Upper lobe of right lung (tissue), 1 donor: ENCODE measurements around the gene BCDIN3D. TPM values are rescaled to one million over a fixed set of nuclear protein-coding genes. Genes with fewer than 3 reads are reported as not detected.

ENCODE experiments used
- ATAC-seq: fragments of 200-7000 bp; cut with Tn5 transposase; one replicate; pipeline ENCODE4 v1.9.1; 2020; ENCODE audit warnings: mild to moderate bottlenecking, moderate library complexity
- DNase-seq: peaks from one replicate; pipeline ENCODE4 v3.0.0-alpha.2; 2020
- H3K27ac ChIP-seq: fragments of 200-600 bp; one replicate; pipeline ENCODE4 v1.8.0; 2022
- H3K27me3 ChIP-seq: fragments of 200-600 bp; one replicate; pipeline ENCODE4 v1.8.0; 2022; ENCODE audit warnings: mild to moderate bottlenecking
- H3K36me3 ChIP-seq: fragments of 200-600 bp; one replicate; pipeline ENCODE4 v1.8.0; 2022
- H3K4me1 ChIP-seq: fragments of 200-600 bp; one replicate; pipeline ENCODE4 v1.8.0; 2022
- H3K4me3 ChIP-seq: fragments of 200-600 bp; one replicate; pipeline ENCODE4 v1.8.0; 2022; ENCODE audit warnings: mild to moderate bottlenecking
- H3K9me3 ChIP-seq: fragments of 200-600 bp; one replicate; pipeline ENCODE4 v1.8.0; 2022
- intact Hi-C: fragments of 100-400 bp; cut with DNase I; formaldehyde crosslinking; loops from one replicate; pipeline ENCODE4 v1.11.0; 2022
- long read RNA-seq: library from polyadenylated mRNA; unstranded; transcript quantifications from one replicate; pipeline ENCODE4 v2.0.0, GENCODE V29; 2021
- total RNA-seq: library from RNA; stranded (reverse); fragmentation: NEBNext Ultra II Directional; extraction: Animal tissue kit (Norgen Biotek cat#: 25700); gene quantifications from one replicate; pipeline ENCODE4 v1.2.1, GENCODE V29; 2021
- TF ChIP-seq, protein P1 (sequence below): fragments of 200-600 bp; IDR thresholded peaks from one replicate; pipeline ENCODE4 v1.8.0; 2022; ENCODE audit warnings: antibody characterized with exemption
- donor health status: DM: no; HTN: yes; CAD: no; lungs with severe emphysema.

BCDIN3D gene, protein sequence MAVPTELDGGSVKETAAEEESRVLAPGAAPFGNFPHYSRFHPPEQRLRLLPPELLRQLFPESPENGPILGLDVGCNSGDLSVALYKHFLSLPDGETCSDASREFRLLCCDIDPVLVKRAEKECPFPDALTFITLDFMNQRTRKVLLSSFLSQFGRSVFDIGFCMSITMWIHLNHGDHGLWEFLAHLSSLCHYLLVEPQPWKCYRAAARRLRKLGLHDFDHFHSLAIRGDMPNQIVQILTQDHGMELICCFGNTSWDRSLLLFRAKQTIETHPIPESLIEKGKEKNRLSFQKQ
- 4.9 TPM for total RNA-seq
- long read RNA-seq, transcript BCDIN3D-201 (2 exons, 3,253 nt), result major isoform, 5 of 5 reads
- long read RNA-seq, partial matches to known transcripts, result 0 of 5 reads
- long read RNA-seq, other reads (novel, unspliced or antisense), result 0 of 5 reads

DNA sequence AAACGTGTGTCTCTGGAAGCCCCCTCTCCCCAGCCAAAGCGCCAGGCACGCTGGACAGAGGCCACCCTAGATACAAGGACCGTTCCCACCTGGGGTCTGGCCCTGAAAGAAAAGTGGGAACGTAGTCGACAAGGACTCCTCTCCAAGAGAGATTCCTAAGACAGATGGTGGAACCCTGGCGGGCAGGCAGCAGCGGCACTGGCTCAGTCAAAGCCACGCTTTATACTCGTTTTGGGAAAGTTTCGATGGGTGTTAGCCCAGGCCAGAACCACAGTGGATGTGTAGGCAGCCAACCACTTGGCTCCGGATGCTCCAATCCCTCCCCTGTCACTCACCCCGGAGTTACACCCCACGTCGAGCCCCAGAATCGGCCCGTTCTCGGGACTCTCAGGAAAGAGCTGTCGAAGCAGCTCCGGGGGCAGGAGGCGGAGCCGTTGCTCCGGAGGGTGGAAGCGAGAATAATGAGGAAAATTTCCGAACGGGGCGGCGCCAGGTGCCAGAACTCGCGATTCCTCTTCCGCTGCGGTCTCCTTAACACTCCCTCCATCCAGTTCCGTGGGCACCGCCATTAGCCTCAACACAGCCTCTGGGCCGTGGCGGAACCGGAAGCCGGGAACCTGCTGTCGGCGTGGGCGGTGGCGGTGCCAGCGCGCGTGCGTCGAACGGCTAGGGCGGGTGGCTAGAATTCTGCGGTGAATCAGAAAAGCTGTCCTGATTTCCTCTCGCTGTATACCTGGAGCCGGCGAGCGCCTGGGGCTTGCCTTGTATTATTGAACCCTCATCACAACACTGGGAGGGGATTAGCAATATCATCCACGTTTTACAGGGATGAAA lies at the start of gene BCDIN3D:
BCDIN3D (minus strand) TSS at position 588 of the 834 bp plus-strand sequence; CDS start at position 569, 19 bp downstream.
- DNase-seq, result peak; percentile 97

DNA sequence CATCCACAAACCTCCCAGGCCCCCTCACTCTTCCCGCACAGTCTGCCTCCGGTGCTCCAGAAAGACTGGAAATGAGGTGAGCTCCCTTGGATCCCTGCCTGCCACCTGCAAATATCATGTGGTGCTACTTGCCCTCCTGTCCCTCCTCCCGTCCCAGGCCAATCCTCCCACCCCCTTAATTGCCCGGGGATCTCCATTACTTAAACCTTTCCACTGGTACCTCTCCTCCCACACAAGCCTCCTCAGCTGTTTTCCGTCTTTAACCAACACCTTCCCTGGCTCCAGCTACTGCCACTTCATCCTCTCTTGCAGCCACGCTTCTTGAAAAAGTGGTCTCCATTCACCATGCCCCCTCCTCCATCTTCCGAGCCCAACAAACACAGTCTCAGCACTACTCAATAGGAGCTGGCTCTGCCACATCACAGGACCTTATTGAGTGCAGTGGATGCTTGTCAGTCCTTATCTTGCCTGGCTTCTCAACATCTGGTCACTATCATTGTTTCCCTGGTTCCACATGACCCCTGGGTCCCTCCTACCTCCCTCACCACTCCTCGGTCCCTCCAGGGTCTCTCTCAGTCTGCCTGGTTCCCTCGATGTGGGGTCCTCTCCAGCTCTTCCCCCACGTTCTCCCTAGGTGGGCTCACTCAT lies 49.3 kb upstream of the BCDIN3D start:
- no peaks in the 10 kb centered on the region for H3K36me3 ChIP-seq
- no peak for ATAC-seq
- H3K9me3 ChIP-seq, result no peaks in the 10 kb centered on the region
- no peaks in the 10 kb centered on the region for H3K4me1 ChIP-seq
- H3K4me3 ChIP-seq, result no peak overlapping the region
- no peaks in the 10 kb centered on the region for H3K27me3 ChIP-seq
- intact Hi-C loops, result no loop called here
- TF ChIP-seq, protein P1, sequence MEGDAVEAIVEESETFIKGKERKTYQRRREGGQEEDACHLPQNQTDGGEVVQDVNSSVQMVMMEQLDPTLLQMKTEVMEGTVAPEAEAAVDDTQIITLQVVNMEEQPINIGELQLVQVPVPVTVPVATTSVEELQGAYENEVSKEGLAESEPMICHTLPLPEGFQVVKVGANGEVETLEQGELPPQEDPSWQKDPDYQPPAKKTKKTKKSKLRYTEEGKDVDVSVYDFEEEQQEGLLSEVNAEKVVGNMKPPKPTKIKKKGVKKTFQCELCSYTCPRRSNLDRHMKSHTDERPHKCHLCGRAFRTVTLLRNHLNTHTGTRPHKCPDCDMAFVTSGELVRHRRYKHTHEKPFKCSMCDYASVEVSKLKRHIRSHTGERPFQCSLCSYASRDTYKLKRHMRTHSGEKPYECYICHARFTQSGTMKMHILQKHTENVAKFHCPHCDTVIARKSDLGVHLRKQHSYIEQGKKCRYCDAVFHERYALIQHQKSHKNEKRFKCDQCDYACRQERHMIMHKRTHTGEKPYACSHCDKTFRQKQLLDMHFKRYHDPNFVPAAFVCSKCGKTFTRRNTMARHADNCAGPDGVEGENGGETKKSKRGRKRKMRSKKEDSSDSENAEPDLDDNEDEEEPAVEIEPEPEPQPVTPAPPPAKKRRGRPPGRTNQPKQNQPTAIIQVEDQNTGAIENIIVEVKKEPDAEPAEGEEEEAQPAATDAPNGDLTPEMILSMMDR, result no peak
- no peak overlapping the region for H3K27ac ChIP-seq
- no peak for DNase-seq

More for the DNA sequence above, at the start of gene BCDIN3D:
- Histone ChIP-seq H3K27ac (peak within 1 kb of the TSS; percentile 91), H3K27me3 (no peaks in the 10 kb centered on the region), H3K4me3 (peak within 1 kb of the TSS; percentile 75), H3K9me3 (no peaks in the 10 kb centered on the region), H3K4me1 (peaks cover 17% of the 10 kb centered on the region), H3K36me3 (no peaks in the 10 kb centered on the region)
- peak; percentile 98 for ATAC-seq
- intact Hi-C loops, result loop anchor here (5.0 kb wide), 1 partner anchor 65 kb away; no protein-coding TSS in a partner anchor
- TF ChIP-seq, protein P1, result no peak

DNA sequence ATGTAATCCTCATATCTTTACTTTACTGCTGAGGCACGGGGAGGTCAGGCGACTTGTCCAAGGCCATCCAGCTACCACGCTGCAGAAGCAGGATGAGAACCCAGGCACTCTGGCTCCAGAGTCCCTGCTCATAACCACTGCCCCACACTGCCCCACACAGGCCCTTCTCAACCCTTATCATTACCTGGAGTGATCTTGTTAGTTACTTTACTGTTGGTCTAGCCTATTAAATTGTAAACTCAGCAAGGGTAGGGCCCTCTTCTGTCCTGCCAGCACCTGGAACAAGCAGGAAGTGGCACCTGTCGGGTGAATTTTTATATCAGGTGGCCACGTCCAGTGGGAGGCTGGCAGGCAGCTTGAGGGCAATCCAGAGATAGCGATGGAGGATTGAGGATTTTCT lies 48.6 kb upstream of the BCDIN3D start:
- Histone ChIP-seq H3K4me1 (no peaks in the 10 kb centered on the region), H3K9me3 (no peaks in the 10 kb centered on the region), H3K36me3 (no peaks in the 10 kb centered on the region), H3K27ac (no peak overlapping the region), H3K27me3 (no peaks in the 10 kb centered on the region), H3K4me3 (no peak overlapping the region)
- intact Hi-C loops, result no loop called here
- TF ChIP-seq, protein P1, result no peak
- peak; percentile 9 for ATAC-seq
- DNase-seq, result no peak

DNA sequence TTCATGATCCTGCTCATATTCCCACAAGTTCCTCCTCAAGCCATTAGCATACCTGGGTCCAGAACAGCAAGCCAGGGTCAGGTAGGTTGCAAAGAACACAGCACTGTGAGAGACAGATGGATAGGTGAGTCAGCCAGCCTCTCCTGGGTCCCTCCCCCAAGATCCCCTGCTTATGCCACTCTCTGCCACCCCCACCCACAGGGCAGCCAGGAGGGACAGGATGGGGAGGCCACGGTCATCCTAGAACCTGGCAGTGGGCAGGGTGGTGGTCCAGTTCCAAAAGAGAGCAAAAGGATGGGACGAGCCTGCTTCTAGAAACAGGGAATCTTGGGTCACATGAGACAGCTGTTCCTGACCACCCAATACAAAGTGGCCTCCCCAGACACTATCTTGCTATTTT lies 48.1 kb upstream of the BCDIN3D start:
- H3K36me3 ChIP-seq, result no peaks in the 10 kb centered on the region
- intact Hi-C loops, result no loop called here
- ATAC-seq (no peak), DNase-seq (no peak)
- H3K4me1 ChIP-seq, result no peaks in the 10 kb centered on the region
- no peaks in the 10 kb centered on the region for H3K27me3 ChIP-seq
- no peaks in the 10 kb centered on the region for H3K9me3 ChIP-seq
- H3K4me3 ChIP-seq, result no peak overlapping the region
- no peak overlapping the region for H3K27ac ChIP-seq
- TF ChIP-seq, protein P1, result no peak

DNA sequence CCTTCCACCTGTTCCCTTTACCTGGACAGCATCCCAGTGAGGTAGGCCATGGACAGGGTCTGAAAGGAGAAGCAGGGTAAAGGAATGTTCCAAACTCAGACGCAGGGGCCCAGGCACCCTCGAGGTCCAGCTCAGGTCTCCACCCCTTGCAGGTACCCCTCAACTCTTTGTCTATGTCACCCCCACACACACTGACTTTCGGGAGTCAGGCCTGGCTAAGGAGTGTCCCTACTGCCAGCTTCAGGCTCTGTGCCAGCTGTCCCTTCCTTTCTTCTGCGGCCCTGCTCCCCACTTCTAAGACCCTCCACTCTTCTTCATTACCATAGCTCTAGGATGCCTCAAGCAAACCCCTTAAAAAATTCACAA lies 47.2 kb upstream of the BCDIN3D start:
- intact Hi-C loops, result no loop called here
- TF ChIP-seq, protein P1, result no peak
- Histone ChIP-seq H3K9me3 (no peaks in the 10 kb centered on the region), H3K27me3 (peaks cover 3% of the 10 kb centered on the region), H3K27ac (no peak overlapping the region), H3K4me1 (no peaks in the 10 kb centered on the region), H3K36me3 (no peaks in the 10 kb centered on the region), H3K4me3 (no peak overlapping the region)
- DNase-seq (no peak), ATAC-seq (no peak)
